ENCODE measurements around the gene TTC3. TPM values are rescaled to one million over a fixed set of nuclear protein-coding genes. Genes with fewer than 3 reads are reported as not detected.
A peak's percentile ranks its signal among the peaks of the same experiment; 100 is the strongest.
"Not testable (repeated sequence)": the region's sequence is repeated elsewhere in the genome, so short reads cannot be mapped to it uniquely, and the experiment has no call there.

Gene TTC3
- total RNA-seq, 1 donor from 2014 or later: 235 TPM

- H3K36me3 Mint-ChIP-seq (ENCODE audit: unreplicated experiment): no peaks in the 10 kb centered on the region
- no peak for TF ChIP-seq CTCF (IDR thresholded peaks at IDR 0.05; ENCODE audit: partially characterized antibody, unreplicated experiment)
- DNase-seq: no peak
- H3K27ac Mint-ChIP-seq (ENCODE audit: unreplicated experiment): no peak overlapping the region
- no peaks in the 10 kb centered on the region for H3K9me3 Mint-ChIP-seq (ENCODE audit: unreplicated experiment)
- H3K4me1 Mint-ChIP-seq (ENCODE audit: low read depth, unreplicated experiment): peaks cover 12% of the 10 kb centered on the region
- no peak overlapping the region for H3K4me3 Mint-ChIP-seq (ENCODE audit: unreplicated experiment)
- no peaks in the 10 kb centered on the region for H3K27me3 Mint-ChIP-seq (ENCODE audit: unreplicated experiment)
Measured at GRCh38 chr21:37095821-37096220, 22.8 kb downstream of the TTC3 start.

GRCh38 chr21:37098751-37099150 lies 25.7 kb downstream of the TTC3 start:
- Mint-ChIP-seq H3K9me3 (ENCODE audit: unreplicated experiment) (no peaks in the 10 kb centered on the region), H3K36me3 (ENCODE audit: unreplicated experiment) (no peaks in the 10 kb centered on the region), H3K27ac (ENCODE audit: unreplicated experiment) (peak overlapping the region; percentile 39), H3K4me1 (ENCODE audit: low read depth, unreplicated experiment) (peaks cover 12% of the 10 kb centered on the region), H3K4me3 (ENCODE audit: unreplicated experiment) (no peak overlapping the region), H3K27me3 (ENCODE audit: unreplicated experiment) (peaks cover 3% of the 10 kb centered on the region)
- no peak for DNase-seq
- TF ChIP-seq CTCF (IDR thresholded peaks at IDR 0.05; ENCODE audit: partially characterized antibody, unreplicated experiment): no peak

GRCh38 chr21:37100316-37100715 lies 27.3 kb downstream of the TTC3 start:
- peaks cover 4% of the 10 kb centered on the region for H3K27me3 Mint-ChIP-seq (ENCODE audit: unreplicated experiment)
- no peak for TF ChIP-seq CTCF (IDR thresholded peaks at IDR 0.05; ENCODE audit: partially characterized antibody, unreplicated experiment)
- DNase-seq: no peak
- no peaks in the 10 kb centered on the region for H3K36me3 Mint-ChIP-seq (ENCODE audit: unreplicated experiment)
- H3K4me3 Mint-ChIP-seq (ENCODE audit: unreplicated experiment): no peak overlapping the region
- H3K4me1 Mint-ChIP-seq (ENCODE audit: low read depth, unreplicated experiment): peaks cover 12% of the 10 kb centered on the region
- H3K9me3 Mint-ChIP-seq (ENCODE audit: unreplicated experiment): no peaks in the 10 kb centered on the region
- H3K27ac Mint-ChIP-seq (ENCODE audit: unreplicated experiment): no peak overlapping the region

- Mint-ChIP-seq H3K36me3 (ENCODE audit: unreplicated experiment) (no peaks in the 10 kb centered on the region), H3K4me1 (ENCODE audit: low read depth, unreplicated experiment) (peaks cover 9% of the 10 kb centered on the region), H3K9me3 (ENCODE audit: unreplicated experiment) (no peaks in the 10 kb centered on the region), H3K4me3 (ENCODE audit: unreplicated experiment) (no peak overlapping the region), H3K27ac (ENCODE audit: unreplicated experiment) (no peak overlapping the region), H3K27me3 (ENCODE audit: unreplicated experiment) (peaks cover 4% of the 10 kb centered on the region)
- TF ChIP-seq CTCF (IDR thresholded peaks at IDR 0.05; ENCODE audit: partially characterized antibody, unreplicated experiment): no peak
- DNase-seq: no peak
Measured at GRCh38 chr21:37101384-37101783, 28.3 kb downstream of the TTC3 start.

- H3K36me3 Mint-ChIP-seq (ENCODE audit: unreplicated experiment); H3K4me1 Mint-ChIP-seq (ENCODE audit: low read depth, unreplicated experiment); H3K9me3 Mint-ChIP-seq (ENCODE audit: unreplicated experiment); H3K4me3 Mint-ChIP-seq (ENCODE audit: unreplicated experiment); H3K27ac Mint-ChIP-seq (ENCODE audit: unreplicated experiment); DNase-seq; H3K27me3 Mint-ChIP-seq (ENCODE audit: unreplicated experiment): not testable (repeated sequence)
Measured at GRCh38 chr21:37102746-37103145, 29.7 kb downstream of the TTC3 start.

GRCh38 chr21:37106998-37107397 lies 33.9 kb downstream of the TTC3 start:
- Mint-ChIP-seq H3K4me1 (ENCODE audit: low read depth, unreplicated experiment) (no peaks in the 10 kb centered on the region), H3K27ac (ENCODE audit: unreplicated experiment) (no peak overlapping the region), H3K27me3 (ENCODE audit: unreplicated experiment) (peaks cover 4% of the 10 kb centered on the region), H3K4me3 (ENCODE audit: unreplicated experiment) (no peak overlapping the region), H3K9me3 (ENCODE audit: unreplicated experiment) (peaks cover 5% of the 10 kb centered on the region), H3K36me3 (ENCODE audit: unreplicated experiment) (peaks cover 16% of the 10 kb centered on the region)
- TF ChIP-seq CTCF (IDR thresholded peaks at IDR 0.05; ENCODE audit: partially characterized antibody, unreplicated experiment): no peak
- no peak for DNase-seq

- not testable (repeated sequence) for H3K27ac Mint-ChIP-seq (ENCODE audit: unreplicated experiment); H3K4me3 Mint-ChIP-seq (ENCODE audit: unreplicated experiment); DNase-seq; H3K4me1 Mint-ChIP-seq (ENCODE audit: low read depth, unreplicated experiment); H3K9me3 Mint-ChIP-seq (ENCODE audit: unreplicated experiment); H3K27me3 Mint-ChIP-seq (ENCODE audit: unreplicated experiment)
- peaks cover 20% of the 10 kb centered on the region for H3K36me3 Mint-ChIP-seq (ENCODE audit: unreplicated experiment)
Measured at GRCh38 chr21:37111029-37111428, 38.0 kb downstream of the TTC3 start.

GRCh38 chr21:37114301-37114700 lies 41.2 kb downstream of the TTC3 start:
- DNase-seq; H3K27ac Mint-ChIP-seq (ENCODE audit: unreplicated experiment); H3K4me3 Mint-ChIP-seq (ENCODE audit: unreplicated experiment); H3K4me1 Mint-ChIP-seq (ENCODE audit: low read depth, unreplicated experiment); H3K36me3 Mint-ChIP-seq (ENCODE audit: unreplicated experiment); H3K9me3 Mint-ChIP-seq (ENCODE audit: unreplicated experiment); H3K27me3 Mint-ChIP-seq (ENCODE audit: unreplicated experiment): not testable (repeated sequence)

Measured in glutamatergic neuron (in vitro differentiated cells).